Measurements from ENCODE around the gene SIPA1L3.

DNA sequence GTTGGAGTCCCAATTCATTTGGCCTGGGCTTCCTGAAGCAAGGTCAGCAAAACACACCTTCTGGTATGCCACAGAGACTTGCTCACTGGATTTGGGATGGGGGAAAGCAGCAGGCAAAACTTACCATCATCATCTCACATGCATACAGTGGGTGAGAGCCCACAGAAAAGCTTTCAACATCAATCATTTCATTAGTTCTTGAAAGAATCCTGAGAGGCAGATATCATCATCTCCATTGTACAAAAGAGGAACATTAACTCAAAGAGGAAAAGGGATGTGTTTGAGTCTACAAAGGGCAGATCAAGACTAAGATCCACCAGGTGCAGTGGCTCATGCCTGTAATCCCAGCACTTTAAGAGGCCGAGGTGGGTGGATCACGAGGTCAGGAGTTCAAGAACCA is 7.0 kb upstream of the SIPA1L3 start:
- TF ChIP-seq EZH2 (IDR thresholded peaks at IDR 0.05; ENCODE audit: borderline replicate concordance, low read depth, low read length), result no peak
- no peak for TF ChIP-seq POLR2G (IDR thresholded peaks at IDR 0.05; ENCODE audit: low read depth, low read length)
- no peak for TF ChIP-seq ARHGAP35 (IDR thresholded peaks at IDR 0.05; ENCODE audit: partially characterized antibody)
- no peak for TF ChIP-seq HCFC1 (IDR thresholded peaks at IDR 0.05; ENCODE audit: low read depth, low read length)
- TF ChIP-seq, protein P1, sequence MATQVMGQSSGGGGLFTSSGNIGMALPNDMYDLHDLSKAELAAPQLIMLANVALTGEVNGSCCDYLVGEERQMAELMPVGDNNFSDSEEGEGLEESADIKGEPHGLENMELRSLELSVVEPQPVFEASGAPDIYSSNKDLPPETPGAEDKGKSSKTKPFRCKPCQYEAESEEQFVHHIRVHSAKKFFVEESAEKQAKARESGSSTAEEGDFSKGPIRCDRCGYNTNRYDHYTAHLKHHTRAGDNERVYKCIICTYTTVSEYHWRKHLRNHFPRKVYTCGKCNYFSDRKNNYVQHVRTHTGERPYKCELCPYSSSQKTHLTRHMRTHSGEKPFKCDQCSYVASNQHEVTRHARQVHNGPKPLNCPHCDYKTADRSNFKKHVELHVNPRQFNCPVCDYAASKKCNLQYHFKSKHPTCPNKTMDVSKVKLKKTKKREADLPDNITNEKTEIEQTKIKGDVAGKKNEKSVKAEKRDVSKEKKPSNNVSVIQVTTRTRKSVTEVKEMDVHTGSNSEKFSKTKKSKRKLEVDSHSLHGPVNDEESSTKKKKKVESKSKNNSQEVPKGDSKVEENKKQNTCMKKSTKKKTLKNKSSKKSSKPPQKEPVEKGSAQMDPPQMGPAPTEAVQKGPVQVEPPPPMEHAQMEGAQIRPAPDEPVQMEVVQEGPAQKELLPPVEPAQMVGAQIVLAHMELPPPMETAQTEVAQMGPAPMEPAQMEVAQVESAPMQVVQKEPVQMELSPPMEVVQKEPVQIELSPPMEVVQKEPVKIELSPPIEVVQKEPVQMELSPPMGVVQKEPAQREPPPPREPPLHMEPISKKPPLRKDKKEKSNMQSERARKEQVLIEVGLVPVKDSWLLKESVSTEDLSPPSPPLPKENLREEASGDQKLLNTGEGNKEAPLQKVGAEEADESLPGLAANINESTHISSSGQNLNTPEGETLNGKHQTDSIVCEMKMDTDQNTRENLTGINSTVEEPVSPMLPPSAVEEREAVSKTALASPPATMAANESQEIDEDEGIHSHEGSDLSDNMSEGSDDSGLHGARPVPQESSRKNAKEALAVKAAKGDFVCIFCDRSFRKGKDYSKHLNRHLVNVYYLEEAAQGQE (IDR thresholded peaks at IDR 0.05; ENCODE audit: borderline replicate concordance), result no peak
- TF ChIP-seq, protein P1 (CRISPR knock-in tag; IDR thresholded peaks at IDR 0.05; ENCODE audit: low read depth), result no peak
- no peak for TF ChIP-seq POLR2A (conservative IDR thresholded peaks at IDR 0.05)
- TF ChIP-seq, protein P2, sequence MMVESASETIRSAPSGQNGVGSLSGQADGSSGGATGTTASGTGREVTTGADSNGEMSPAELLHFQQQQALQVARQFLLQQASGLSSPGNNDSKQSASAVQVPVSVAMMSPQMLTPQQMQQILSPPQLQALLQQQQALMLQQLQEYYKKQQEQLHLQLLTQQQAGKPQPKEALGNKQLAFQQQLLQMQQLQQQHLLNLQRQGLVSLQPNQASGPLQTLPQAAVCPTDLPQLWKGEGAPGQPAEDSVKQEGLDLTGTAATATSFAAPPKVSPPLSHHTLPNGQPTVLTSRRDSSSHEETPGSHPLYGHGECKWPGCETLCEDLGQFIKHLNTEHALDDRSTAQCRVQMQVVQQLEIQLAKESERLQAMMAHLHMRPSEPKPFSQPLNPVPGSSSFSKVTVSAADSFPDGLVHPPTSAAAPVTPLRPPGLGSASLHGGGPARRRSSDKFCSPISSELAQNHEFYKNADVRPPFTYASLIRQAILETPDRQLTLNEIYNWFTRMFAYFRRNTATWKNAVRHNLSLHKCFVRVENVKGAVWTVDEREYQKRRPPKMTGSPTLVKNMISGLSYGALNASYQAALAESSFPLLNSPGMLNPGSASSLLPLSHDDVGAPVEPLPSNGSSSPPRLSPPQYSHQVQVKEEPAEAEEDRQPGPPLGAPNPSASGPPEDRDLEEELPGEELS (CRISPR knock-in tag; IDR thresholded peaks at IDR 0.05; ENCODE audit: borderline replicate concordance), result no peak
- TF ChIP-seq, protein P3, sequence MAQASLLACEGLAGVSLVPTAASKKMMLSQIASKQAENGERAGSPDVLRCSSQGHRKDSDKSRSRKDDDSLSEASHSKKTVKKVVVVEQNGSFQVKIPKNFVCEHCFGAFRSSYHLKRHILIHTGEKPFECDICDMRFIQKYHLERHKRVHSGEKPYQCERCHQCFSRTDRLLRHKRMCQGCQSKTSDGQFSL (CRISPR knock-in tag; IDR thresholded peaks at IDR 0.05), result no peak
- TF ChIP-seq, protein P3 (tag; IDR thresholded peaks at IDR 0.05), result no peak
- TF ChIP-seq CREB1 (IDR thresholded peaks at IDR 0.05), result no peak
- TF ChIP-seq CREB1 (CRISPR knock-in tag; IDR thresholded peaks at IDR 0.05), result no peak
- TF ChIP-seq, protein P4, sequence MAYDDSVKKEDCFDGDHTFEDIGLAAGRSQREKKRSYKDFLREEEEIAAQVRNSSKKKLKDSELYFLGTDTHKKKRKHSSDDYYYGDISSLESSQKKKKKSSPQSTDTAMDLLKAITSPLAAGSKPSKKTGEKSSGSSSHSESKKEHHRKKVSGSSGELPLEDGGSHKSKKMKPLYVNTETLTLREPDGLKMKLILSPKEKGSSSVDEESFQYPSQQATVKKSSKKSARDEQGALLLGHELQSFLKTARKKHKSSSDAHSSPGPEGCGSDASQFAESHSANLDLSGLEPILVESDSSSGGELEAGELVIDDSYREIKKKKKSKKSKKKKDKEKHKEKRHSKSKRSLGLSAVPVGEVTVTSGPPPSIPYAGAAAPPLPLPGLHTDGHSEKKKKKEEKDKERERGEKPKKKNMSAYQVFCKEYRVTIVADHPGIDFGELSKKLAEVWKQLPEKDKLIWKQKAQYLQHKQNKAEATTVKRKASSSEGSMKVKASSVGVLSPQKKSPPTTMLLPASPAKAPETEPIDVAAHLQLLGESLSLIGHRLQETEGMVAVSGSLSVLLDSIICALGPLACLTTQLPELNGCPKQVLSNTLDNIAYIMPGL (CRISPR knock-in tag; IDR thresholded peaks at IDR 0.05), result no peak
- TF ChIP-seq SRSF3 (IDR thresholded peaks at IDR 0.05; ENCODE audit: insufficient read depth, low read length), result no peak

All from K562 (cell line).